ENCODE measurements around the gene SIDT1.

SIDT1 gene

GRCh38 chr3:113660458-113660857 lies 128.1 kb downstream of the SIDT1 start:
- TF ChIP-seq REST (IDR thresholded peaks at IDR 0.05; ENCODE audit: insufficient replicate concordance, low read depth): no peak
- no peak for TF ChIP-seq SPI1 (IDR thresholded peaks at IDR 0.05; ENCODE audit: borderline replicate concordance, low read depth)
- TF ChIP-seq POLR2AphosphoS5 (IDR thresholded peaks at IDR 0.05; ENCODE audit: low read depth): no peak
- no peak for TF ChIP-seq GABPA (IDR thresholded peaks at IDR 0.05; ENCODE audit: low read depth)
- TF ChIP-seq CTCF (IDR thresholded peaks at IDR 0.05; ENCODE audit: insufficient read depth, low read length): no peak
- no peak overlapping the region for H3K4me3 ChIP-seq (replicated peaks; ENCODE audit: insufficient read depth, low read length)
- H3K27ac ChIP-seq (replicated peaks): no peak overlapping the region
- DNase-seq (ENCODE audit: low read depth in 1 of 2, low spot score in 1 of 2): no peak
- no peaks in the 10 kb centered on the region for H3K27me3 ChIP-seq (ENCODE audit: insufficient read depth, poor library complexity, severe bottlenecking)

GRCh38 chr3:113660896-113661295 lies 128.5 kb downstream of the SIDT1 start:
- TF ChIP-seq GABPA (IDR thresholded peaks at IDR 0.05; ENCODE audit: low read depth) (no peak), CTCF (IDR thresholded peaks at IDR 0.05; ENCODE audit: insufficient read depth, low read length) (no peak), REST (IDR thresholded peaks at IDR 0.05; ENCODE audit: insufficient replicate concordance, low read depth) (no peak), POLR2AphosphoS5 (IDR thresholded peaks at IDR 0.05; ENCODE audit: low read depth) (no peak), SPI1 (IDR thresholded peaks at IDR 0.05; ENCODE audit: borderline replicate concordance, low read depth) (no peak)
- DNase-seq (ENCODE audit: low read depth in 1 of 2, low spot score in 1 of 2): no peak
- Histone ChIP-seq H3K4me3 (replicated peaks; ENCODE audit: insufficient read depth, low read length) (no peak overlapping the region), H3K27ac (replicated peaks) (no peak overlapping the region), H3K27me3 (ENCODE audit: insufficient read depth, poor library complexity, severe bottlenecking) (no peaks in the 10 kb centered on the region)

GRCh38 chr3:113662824-113663223 lies 130.5 kb downstream of the SIDT1 start:
- Histone ChIP-seq H3K27me3 (ENCODE audit: insufficient read depth, poor library complexity, severe bottlenecking) (no peaks in the 10 kb centered on the region), H3K27ac (replicated peaks) (no peak overlapping the region), H3K4me3 (replicated peaks; ENCODE audit: insufficient read depth, low read length) (no peak overlapping the region)
- no peak for TF ChIP-seq REST (IDR thresholded peaks at IDR 0.05; ENCODE audit: insufficient replicate concordance, low read depth)
- no peak for TF ChIP-seq GABPA (IDR thresholded peaks at IDR 0.05; ENCODE audit: low read depth)
- no peak for TF ChIP-seq SPI1 (IDR thresholded peaks at IDR 0.05; ENCODE audit: borderline replicate concordance, low read depth)
- no peak for TF ChIP-seq POLR2AphosphoS5 (IDR thresholded peaks at IDR 0.05; ENCODE audit: low read depth)
- TF ChIP-seq CTCF (IDR thresholded peaks at IDR 0.05; ENCODE audit: insufficient read depth, low read length): no peak
- DNase-seq (ENCODE audit: low read depth in 1 of 2, low spot score in 1 of 2): no peak

All from HL-60 (cell line).